H1 (cell line): ENCODE measurements around the gene KBTBD12.

Experiments used
- ATF3 ChIP-seq: IDR thresholded peaks from 2 replicates; pipeline ENCODE4 v1.6.1; 2011; ENCODE audit warnings: low read depth, mild to moderate bottlenecking, low read length; ENCODE audit not compliant: insufficient read depth
- BACH1 ChIP-seq: IDR thresholded peaks from 2 replicates; pipeline ENCODE4 v1.6.1; 2012; ENCODE audit warnings: low read length, improper control_type of control experiment
- CTCF ChIP-seq, 3 experiments: IDR thresholded peaks; 1 replicate in 2 of 3; 2 replicates in 1 of 3; pipeline versions ENCODE4 v1.5.1 to v1.6.1; 2011; ENCODE audit warnings: low read length in 3 of 3, mild to moderate bottlenecking in 3 of 3, inconsistent platforms in 2 of 3, low read depth in 1 of 3, moderate library complexity in 1 of 3; ENCODE audit not compliant: insufficient read depth in 1 of 3; ENCODE audit errors: control extremely low read depth in 1 of 3
- EP300 ChIP-seq, 2 experiments: IDR thresholded peaks; 1 replicate in 1 of 2; 2 replicates in 1 of 2; pipeline ENCODE4 v1.6.1; 2011 to 2012; ENCODE audit warnings: low read depth in 2 of 2, low read length in 2 of 2, mild to moderate bottlenecking in 2 of 2, borderline replicate concordance in 1 of 2, inconsistent platforms in 1 of 2, moderate library complexity in 1 of 2
- PHF8 ChIP-seq: fragments of 200-600 bp; sonication (generic); conservative IDR thresholded peaks from 2 replicates; pipeline ENCODE4 v1.7.1; 2012; ENCODE audit warnings: low read depth, mild to moderate bottlenecking, inconsistent platforms, low read length, moderate library complexity
- POLR2A ChIP-seq, 2 experiments: IDR thresholded peaks; 1 replicate in 1 of 2; 2 replicates in 1 of 2; pipeline ENCODE4 v1.6.1; 2011; ENCODE audit warnings: low read depth in 2 of 2, low read length in 2 of 2, mild to moderate bottlenecking in 2 of 2; ENCODE audit errors: control extremely low read depth in 1 of 2
- POLR2AphosphoS5 ChIP-seq: IDR thresholded peaks from 2 replicates; pipeline ENCODE4 v1.6.1; 2011; ENCODE audit warnings: low read depth, low read length
- RFX5 ChIP-seq: IDR thresholded peaks from 2 replicates; pipeline ENCODE4 v1.6.1; 2011; ENCODE audit warnings: low read depth, low read length, improper control_type of control experiment, borderline replicate concordance
- SP1 ChIP-seq: IDR thresholded peaks from 2 replicates; pipeline ENCODE4 v1.6.1; 2011; ENCODE audit warnings: low read depth, low read length
- SRF ChIP-seq: IDR thresholded peaks from 2 replicates; pipeline ENCODE4 v1.6.1; 2011; ENCODE audit warnings: mild to moderate bottlenecking, low read depth, low read length, moderate library complexity
- TAF1 ChIP-seq: IDR thresholded peaks from 2 replicates; pipeline ENCODE4 v1.6.1; 2011; ENCODE audit warnings: mild to moderate bottlenecking, low read depth, low read length
- TEAD4 ChIP-seq: IDR thresholded peaks from 2 replicates; pipeline ENCODE4 v1.6.1; 2012; ENCODE audit warnings: low read depth, low read length, inconsistent platforms, mixed read lengths
- TF ChIP-seq, protein P1 (sequence below): IDR thresholded peaks from 2 replicates; pipeline ENCODE4 v1.6.1; 2012; ENCODE audit warnings: inconsistent platforms

- TF ChIP-seq POLR2A (IDR thresholded peaks at IDR 0.05; ENCODE audit: control extremely low read depth in 1 of 2, low read depth in 2 of 2, low read length in 2 of 2) (no peak), TAF1 (no peak), SRF (no peak), CTCF (IDR thresholded peaks at IDR 0.05; ENCODE audit: control extremely low read depth in 1 of 3, insufficient read depth in 1 of 3, low read depth in 1 of 3, low read length in 3 of 3) (no peak), PHF8 (no peak), RFX5 (no peak), TEAD4 (no peak), EP300 (IDR thresholded peaks at IDR 0.05; ENCODE audit: borderline replicate concordance in 1 of 2, low read depth in 2 of 2, low read length in 2 of 2) (no peak), BACH1 (no peak), ATF3 (no peak), SP1 (no peak), POLR2AphosphoS5 (no peak)
- TF ChIP-seq, protein P1, sequence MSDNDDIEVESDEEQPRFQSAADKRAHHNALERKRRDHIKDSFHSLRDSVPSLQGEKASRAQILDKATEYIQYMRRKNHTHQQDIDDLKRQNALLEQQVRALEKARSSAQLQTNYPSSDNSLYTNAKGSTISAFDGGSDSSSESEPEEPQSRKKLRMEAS, result no peak
Observed at GRCh38 chr3:127960421-127960965, 45.5 kb downstream of the KBTBD12 start.
